MM.1S (cell line): Measurements from ENCODE around the gene NFXL1.

ENCODE experiments used
- CTCF ChIP-seq: fragments of 300-600 bp; sonication (generic); IDR thresholded peaks from 2 replicates; pipeline ENCODE4 v1.5.1; 2016; ENCODE audit warnings: antibody characterized with exemption, low read length, mixed read lengths
- EZH2phosphoT487 ChIP-seq: fragments of 300-600 bp; sonication (generic); IDR thresholded peaks from 2 replicates; pipeline ENCODE4 v1.6.1; 2018; ENCODE audit warnings: antibody characterized with exemption, low read length

GRCh38 chr4:47858006-47858405 lies 56.4 kb downstream of the NFXL1 start:
- TF ChIP-seq CTCF (no peak), EZH2phosphoT487 (no peak)
